Measurements from ENCODE around the gene NVL.
A peak's percentile ranks its signal among the peaks of the same experiment; 100 is the strongest.

Gene NVL

DNA sequence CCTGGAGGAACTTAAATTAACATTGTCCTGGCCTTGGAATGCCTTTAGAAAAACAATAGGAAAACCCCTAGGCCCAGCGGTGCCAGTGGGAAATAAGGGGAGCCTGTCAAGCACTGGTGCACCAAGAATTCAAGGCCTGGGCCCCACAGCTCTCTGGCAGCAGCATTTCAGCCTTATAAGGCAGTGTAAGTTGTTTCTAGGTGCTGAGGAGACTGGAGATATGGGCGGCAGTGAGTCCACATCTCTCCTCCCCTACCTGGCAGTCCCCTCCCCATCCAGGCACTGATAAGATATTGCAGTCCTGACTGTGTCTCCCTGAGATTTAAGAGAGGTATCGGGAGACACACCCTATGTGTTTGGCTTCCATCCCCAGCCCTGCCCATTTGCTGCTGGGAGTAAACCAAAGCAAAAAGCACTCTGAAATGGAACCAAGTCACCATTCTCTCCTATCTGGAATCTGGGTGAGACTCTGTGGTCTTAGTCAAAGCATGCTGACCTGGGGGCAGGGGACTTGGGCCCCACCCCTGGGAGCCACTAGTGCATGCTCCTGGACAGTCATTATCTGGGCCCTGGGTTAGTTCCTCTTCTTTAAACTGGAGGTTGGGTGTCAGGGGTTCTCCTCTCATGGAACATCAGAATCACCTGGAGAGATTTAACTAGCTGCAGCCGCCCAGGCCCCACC lies 116.4 kb downstream of the NVL start:
- no peak for TF ChIP-seq CEBPB (IDR thresholded peaks at IDR 0.05)
- TF ChIP-seq EGR1 (IDR thresholded peaks at IDR 0.05) = no peak
- TF ChIP-seq TAF1 (IDR thresholded peaks at IDR 0.05; ENCODE audit: low read depth) = no peak
- TF ChIP-seq, protein P1, sequence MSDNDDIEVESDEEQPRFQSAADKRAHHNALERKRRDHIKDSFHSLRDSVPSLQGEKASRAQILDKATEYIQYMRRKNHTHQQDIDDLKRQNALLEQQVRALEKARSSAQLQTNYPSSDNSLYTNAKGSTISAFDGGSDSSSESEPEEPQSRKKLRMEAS (IDR thresholded peaks at IDR 0.05) = no peak
- TF ChIP-seq CREB1 (IDR thresholded peaks at IDR 0.05; ENCODE audit: low read depth) = no peak
- TF ChIP-seq TEAD4 (IDR thresholded peaks at IDR 0.05) = peak; percentile 47
- TF ChIP-seq FOXM1 (IDR thresholded peaks at IDR 0.05; ENCODE audit: borderline replicate concordance, low read depth) = 0 out of 2 replicates have a peak, but pooled peaks have one; percentile 20
- no peak for TF ChIP-seq TCF12 (IDR thresholded peaks at IDR 0.05; ENCODE audit: low read depth)
- TF ChIP-seq RAD21 (IDR thresholded peaks at IDR 0.05; ENCODE audit: low read depth) = no peak
- 0 out of 2 replicates have a peak, but pooled peaks have one; percentile 19 for TF ChIP-seq EP300 (IDR thresholded peaks at IDR 0.05; ENCODE audit: borderline replicate concordance)
- TF ChIP-seq, protein P2, sequence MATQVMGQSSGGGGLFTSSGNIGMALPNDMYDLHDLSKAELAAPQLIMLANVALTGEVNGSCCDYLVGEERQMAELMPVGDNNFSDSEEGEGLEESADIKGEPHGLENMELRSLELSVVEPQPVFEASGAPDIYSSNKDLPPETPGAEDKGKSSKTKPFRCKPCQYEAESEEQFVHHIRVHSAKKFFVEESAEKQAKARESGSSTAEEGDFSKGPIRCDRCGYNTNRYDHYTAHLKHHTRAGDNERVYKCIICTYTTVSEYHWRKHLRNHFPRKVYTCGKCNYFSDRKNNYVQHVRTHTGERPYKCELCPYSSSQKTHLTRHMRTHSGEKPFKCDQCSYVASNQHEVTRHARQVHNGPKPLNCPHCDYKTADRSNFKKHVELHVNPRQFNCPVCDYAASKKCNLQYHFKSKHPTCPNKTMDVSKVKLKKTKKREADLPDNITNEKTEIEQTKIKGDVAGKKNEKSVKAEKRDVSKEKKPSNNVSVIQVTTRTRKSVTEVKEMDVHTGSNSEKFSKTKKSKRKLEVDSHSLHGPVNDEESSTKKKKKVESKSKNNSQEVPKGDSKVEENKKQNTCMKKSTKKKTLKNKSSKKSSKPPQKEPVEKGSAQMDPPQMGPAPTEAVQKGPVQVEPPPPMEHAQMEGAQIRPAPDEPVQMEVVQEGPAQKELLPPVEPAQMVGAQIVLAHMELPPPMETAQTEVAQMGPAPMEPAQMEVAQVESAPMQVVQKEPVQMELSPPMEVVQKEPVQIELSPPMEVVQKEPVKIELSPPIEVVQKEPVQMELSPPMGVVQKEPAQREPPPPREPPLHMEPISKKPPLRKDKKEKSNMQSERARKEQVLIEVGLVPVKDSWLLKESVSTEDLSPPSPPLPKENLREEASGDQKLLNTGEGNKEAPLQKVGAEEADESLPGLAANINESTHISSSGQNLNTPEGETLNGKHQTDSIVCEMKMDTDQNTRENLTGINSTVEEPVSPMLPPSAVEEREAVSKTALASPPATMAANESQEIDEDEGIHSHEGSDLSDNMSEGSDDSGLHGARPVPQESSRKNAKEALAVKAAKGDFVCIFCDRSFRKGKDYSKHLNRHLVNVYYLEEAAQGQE (IDR thresholded peaks at IDR 0.05; ENCODE audit: low read depth) = no peak

DNA sequence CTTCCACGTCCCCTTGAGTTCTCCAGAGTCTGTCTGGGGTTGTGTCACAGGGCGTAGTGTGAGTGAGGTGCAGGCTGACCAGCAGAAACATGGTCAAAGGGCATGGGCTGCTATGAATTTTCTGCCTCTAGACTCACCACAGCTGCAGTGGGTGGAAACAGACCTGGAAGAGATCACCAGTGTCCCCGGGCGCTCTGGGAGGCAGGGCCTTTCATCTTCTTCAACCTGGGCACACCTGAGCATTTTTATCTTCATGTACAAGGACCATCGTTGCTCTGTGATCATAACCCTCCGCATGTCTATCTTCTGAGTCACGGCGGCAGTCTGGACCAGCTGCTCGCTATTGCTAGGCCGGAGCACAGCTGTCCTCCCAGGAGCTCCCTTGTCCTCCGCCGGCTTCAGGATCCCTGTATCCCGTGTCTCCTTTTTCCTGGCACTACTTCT lies 117.3 kb downstream of the NVL start:
- TF ChIP-seq YY1 (IDR thresholded peaks at IDR 0.05; ENCODE audit: low read depth) = no peak
- TF ChIP-seq, protein P3, sequence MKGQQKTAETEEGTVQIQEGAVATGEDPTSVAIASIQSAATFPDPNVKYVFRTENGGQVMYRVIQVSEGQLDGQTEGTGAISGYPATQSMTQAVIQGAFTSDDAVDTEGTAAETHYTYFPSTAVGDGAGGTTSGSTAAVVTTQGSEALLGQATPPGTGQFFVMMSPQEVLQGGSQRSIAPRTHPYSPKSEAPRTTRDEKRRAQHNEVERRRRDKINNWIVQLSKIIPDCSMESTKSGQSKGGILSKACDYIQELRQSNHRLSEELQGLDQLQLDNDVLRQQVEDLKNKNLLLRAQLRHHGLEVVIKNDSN (IDR thresholded peaks at IDR 0.05) = no peak
- TF ChIP-seq TCF12 (IDR thresholded peaks at IDR 0.05; ENCODE audit: low read depth) = no peak
- TF ChIP-seq, protein P1 (IDR thresholded peaks at IDR 0.05) = no peak
- TF ChIP-seq NFIC (IDR thresholded peaks at IDR 0.05) = no peak
- TF ChIP-seq TAF1 (IDR thresholded peaks at IDR 0.05; ENCODE audit: low read depth) = no peak
- TF ChIP-seq FOXM1 (IDR thresholded peaks at IDR 0.05; ENCODE audit: borderline replicate concordance, low read depth) = no peak
- no peak for TF ChIP-seq CREB1 (IDR thresholded peaks at IDR 0.05; ENCODE audit: low read depth)
- no peak for TF ChIP-seq EP300 (IDR thresholded peaks at IDR 0.05; ENCODE audit: borderline replicate concordance)
- no peak for TF ChIP-seq TEAD4 (IDR thresholded peaks at IDR 0.05)
- TF ChIP-seq EGR1 (IDR thresholded peaks at IDR 0.05) = no peak
- no peak for TF ChIP-seq CEBPB (IDR thresholded peaks at IDR 0.05)

DNA sequence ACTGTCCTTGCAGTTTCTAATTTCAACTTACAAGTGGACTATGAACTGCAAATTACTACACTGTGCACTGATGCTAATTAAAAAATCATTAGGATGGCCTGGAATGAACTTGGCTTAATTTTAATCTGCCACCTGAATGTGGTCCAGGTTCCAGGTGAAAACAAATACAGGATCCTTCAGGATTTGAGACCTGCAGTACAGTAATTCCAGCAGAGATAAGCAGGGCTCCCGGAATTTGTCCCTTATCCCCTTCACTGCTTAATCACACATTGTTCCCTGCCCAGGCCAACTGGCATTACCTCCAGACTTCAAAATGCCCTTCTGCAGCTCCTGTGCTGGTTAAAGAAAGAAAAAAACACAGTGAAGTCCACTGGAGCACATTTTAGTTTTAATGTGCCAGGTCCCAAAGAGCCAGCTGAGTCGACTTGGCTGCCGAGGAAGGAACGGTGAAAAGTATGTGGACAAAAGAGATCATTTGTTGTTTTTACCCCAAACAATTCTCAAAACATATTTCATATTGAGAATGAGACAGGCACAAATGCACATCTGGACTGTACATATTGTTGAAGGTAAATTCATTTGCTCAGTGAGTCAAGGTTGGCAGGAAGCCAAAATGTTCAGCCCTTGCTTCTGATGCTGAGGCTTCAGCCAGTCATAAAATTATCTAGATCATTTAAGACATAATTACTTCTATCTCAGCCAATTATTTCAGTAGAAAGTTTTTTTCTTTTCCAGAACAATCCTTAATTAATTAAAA lies 118.6 kb downstream of the NVL start:
- TF ChIP-seq EGR1 (IDR thresholded peaks at IDR 0.05) (no peak), NFIC (IDR thresholded peaks at IDR 0.05) (peak; percentile 84)

DNA sequence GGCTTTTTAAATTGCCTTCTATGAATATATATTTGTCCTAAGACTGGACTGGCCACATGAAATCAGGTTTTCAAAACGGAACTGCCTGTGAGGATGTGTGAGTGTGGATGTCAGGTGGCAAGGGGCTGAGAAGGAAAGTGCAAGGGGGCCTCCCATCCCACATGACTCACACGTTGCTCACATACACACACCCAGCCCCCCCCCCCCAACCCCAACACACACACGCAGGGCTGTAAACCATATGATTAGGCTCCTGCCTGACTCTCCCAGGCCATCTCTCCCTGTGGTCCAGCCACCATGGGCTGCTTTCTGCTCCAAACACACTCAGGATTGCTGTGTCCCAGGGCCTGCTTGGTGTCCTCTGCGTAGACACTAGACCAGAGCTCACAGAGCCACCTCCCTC lies 124.5 kb downstream of the NVL start:
- TF ChIP-seq TCF12 (IDR thresholded peaks at IDR 0.05; ENCODE audit: low read depth) (no peak), FOXM1 (IDR thresholded peaks at IDR 0.05; ENCODE audit: borderline replicate concordance, low read depth) (no peak), EP300 (IDR thresholded peaks at IDR 0.05; ENCODE audit: borderline replicate concordance) (no peak), EGR1 (IDR thresholded peaks at IDR 0.05) (no peak), ZBTB7A (IDR thresholded peaks at IDR 0.05; ENCODE audit: low read depth) (no peak), TEAD4 (IDR thresholded peaks at IDR 0.05) (no peak), CEBPB (IDR thresholded peaks at IDR 0.05) (no peak), CREB1 (IDR thresholded peaks at IDR 0.05; ENCODE audit: low read depth) (no peak), NFIC (IDR thresholded peaks at IDR 0.05) (no peak), YY1 (IDR thresholded peaks at IDR 0.05; ENCODE audit: low read depth) (no peak), TAF1 (IDR thresholded peaks at IDR 0.05; ENCODE audit: low read depth) (no peak), RAD21 (IDR thresholded peaks at IDR 0.05; ENCODE audit: low read depth) (no peak)
- TF ChIP-seq, protein P2 (IDR thresholded peaks at IDR 0.05; ENCODE audit: low read depth) = no peak
- TF ChIP-seq, protein P3 (IDR thresholded peaks at IDR 0.05) = no peak
- TF ChIP-seq, protein P1 (IDR thresholded peaks at IDR 0.05) = no peak

All from Ishikawa (cell line).